ENCODE results near the gene EIF2S2. TPM values are rescaled to one million over a fixed set of nuclear protein-coding genes. Genes with fewer than 3 reads are reported as not detected.
"Not testable (repeated sequence)": the region's sequence is repeated elsewhere in the genome, so short reads cannot be mapped to it uniquely, and the experiment has no call there.

The EIF2S2 gene
- 100 to 1,000 TPM; 158 to 165 TPM for total RNA-seq

- no peaks in the 10 kb centered on the region for H3K27me3 Mint-ChIP-seq (ENCODE audit: low read depth)
- H3K27ac Mint-ChIP-seq = peak within 1 kb of the TSS; percentile 99
- no peaks in the 10 kb centered on the region for H3K9me3 Mint-ChIP-seq
- H3K36me3 Mint-ChIP-seq (ENCODE audit: insufficient read depth in 2 of 2) = peaks cover 18 to 33% of the 10 kb centered on the region in 2 donors
- ATAC-seq (replicated peaks in 1 of 2) (peak; percentile 88), DNase-seq (peak; percentile 95)
- peaks cover 45% of the 10 kb centered on the region for H3K4me1 Mint-ChIP-seq (ENCODE audit: low read depth)
- peak within 1 kb of the TSS; percentile 93 to 97 for H3K4me3 Mint-ChIP-seq
Observed at GRCh38 chr20:34111702-34112599, at the start of gene EIF2S2. EIF2S2 (minus strand) TSS chr20:34112243; CDS start chr20:34112110, 133 bp downstream.

- H3K27ac Mint-ChIP-seq = not testable (repeated sequence)
- DNase-seq = peak in 1 of 2 donors; percentile 2
Observed at GRCh38 chr20:34157697-34158096, 45.7 kb upstream of the EIF2S2 start.

GRCh38 chr20:34155836-34156235 is 43.8 kb upstream of the EIF2S2 start:
- H3K4me1 Mint-ChIP-seq (ENCODE audit: low read depth) = peaks cover 11% of the 10 kb centered on the region
- ATAC-seq (replicated peaks in 1 of 2) (no peak), DNase-seq (no peak)
- no peak overlapping the region for H3K4me3 Mint-ChIP-seq
- no peak overlapping the region for H3K27ac Mint-ChIP-seq
- no peaks in the 10 kb centered on the region for H3K9me3 Mint-ChIP-seq
- H3K36me3 Mint-ChIP-seq (ENCODE audit: insufficient read depth in 2 of 2) = no peaks in the 10 kb centered on the region
- peaks cover 16% of the 10 kb centered on the region for H3K27me3 Mint-ChIP-seq (ENCODE audit: low read depth)

More at GRCh38 chr20:34157697-34158096, 45.7 kb upstream of the EIF2S2 start:
- H3K36me3 Mint-ChIP-seq (ENCODE audit: insufficient read depth in 2 of 2); H3K4me3 Mint-ChIP-seq; H3K9me3 Mint-ChIP-seq; ATAC-seq (replicated peaks in 1 of 2): not testable (repeated sequence)
- Mint-ChIP-seq H3K27me3 (ENCODE audit: low read depth) (peaks cover 16% of the 10 kb centered on the region), H3K4me1 (ENCODE audit: low read depth) (peaks cover 11% of the 10 kb centered on the region)

GRCh38 chr20:34153169-34153568 is 41.1 kb upstream of the EIF2S2 start:
- not testable (repeated sequence) for H3K4me3 Mint-ChIP-seq; H3K9me3 Mint-ChIP-seq; H3K36me3 Mint-ChIP-seq (ENCODE audit: insufficient read depth in 2 of 2); DNase-seq; H3K27me3 Mint-ChIP-seq (ENCODE audit: low read depth); H3K27ac Mint-ChIP-seq; ATAC-seq (replicated peaks in 1 of 2)
- peaks cover 11% of the 10 kb centered on the region for H3K4me1 Mint-ChIP-seq (ENCODE audit: low read depth)

GRCh38 chr20:34152073-34152472 is 40.0 kb upstream of the EIF2S2 start:
- DNase-seq; H3K36me3 Mint-ChIP-seq (ENCODE audit: insufficient read depth in 2 of 2); H3K4me3 Mint-ChIP-seq; H3K4me1 Mint-ChIP-seq (ENCODE audit: low read depth); ATAC-seq (replicated peaks in 1 of 2); H3K27ac Mint-ChIP-seq; H3K9me3 Mint-ChIP-seq; H3K27me3 Mint-ChIP-seq (ENCODE audit: low read depth): not testable (repeated sequence)

- DNase-seq = no peak
- Mint-ChIP-seq H3K27me3 (ENCODE audit: low read depth) (peaks cover 10% of the 10 kb centered on the region), H3K4me3 (no peak overlapping the region), H3K27ac (no peak overlapping the region), H3K4me1 (ENCODE audit: low read depth) (no peaks in the 10 kb centered on the region), H3K9me3 (no peaks in the 10 kb centered on the region), H3K36me3 (ENCODE audit: insufficient read depth in 2 of 2) (no peaks in the 10 kb centered on the region)
- no peak for ATAC-seq (replicated peaks in 1 of 2)
Observed at GRCh38 chr20:34150306-34151000, 38.4 kb upstream of the EIF2S2 start.

GRCh38 chr20:34145280-34145819 is 33.3 kb upstream of the EIF2S2 start:
- H3K4me3 Mint-ChIP-seq = no peak overlapping the region
- no peaks in the 10 kb centered on the region for H3K4me1 Mint-ChIP-seq (ENCODE audit: low read depth)
- no peak overlapping the region for H3K27ac Mint-ChIP-seq
- H3K36me3 Mint-ChIP-seq (ENCODE audit: insufficient read depth in 2 of 2) = no peaks in the 10 kb centered on the region
- no peak for DNase-seq
- H3K9me3 Mint-ChIP-seq = no peaks in the 10 kb centered on the region
- no peaks in the 10 kb centered on the region for H3K27me3 Mint-ChIP-seq (ENCODE audit: low read depth)
- no peak for ATAC-seq (replicated peaks in 1 of 2)

GRCh38 chr20:34143951-34144350 is 31.9 kb upstream of the EIF2S2 start:
- Mint-ChIP-seq H3K4me1 (ENCODE audit: low read depth) (no peaks in the 10 kb centered on the region), H3K27ac (no peak overlapping the region), H3K27me3 (ENCODE audit: low read depth) (no peaks in the 10 kb centered on the region), H3K4me3 (no peak overlapping the region), H3K36me3 (ENCODE audit: insufficient read depth in 2 of 2) (no peaks in the 10 kb centered on the region), H3K9me3 (no peaks in the 10 kb centered on the region)
- DNase-seq (no peak), ATAC-seq (replicated peaks in 1 of 2) (no peak)

- ATAC-seq (replicated peaks in 1 of 2) = no peak
- H3K9me3 Mint-ChIP-seq = no peaks in the 10 kb centered on the region
Observed at GRCh38 chr20:34142121-34142520, 30.1 kb upstream of the EIF2S2 start.

GRCh38 chr20:34141293-34141692 is 29.2 kb upstream of the EIF2S2 start:
- H3K27ac Mint-ChIP-seq = no peak overlapping the region
- H3K27me3 Mint-ChIP-seq (ENCODE audit: low read depth) = no peaks in the 10 kb centered on the region
- no peak for ATAC-seq (replicated peaks in 1 of 2)
- no peaks in the 10 kb centered on the region for H3K9me3 Mint-ChIP-seq
- H3K36me3 Mint-ChIP-seq (ENCODE audit: insufficient read depth in 2 of 2) = no peaks in the 10 kb centered on the region
- no peak overlapping the region for H3K4me3 Mint-ChIP-seq
- H3K4me1 Mint-ChIP-seq (ENCODE audit: low read depth) = no peaks in the 10 kb centered on the region
- no peak for DNase-seq

More at GRCh38 chr20:34142121-34142520, 30.1 kb upstream of the EIF2S2 start:
- H3K27me3 Mint-ChIP-seq (ENCODE audit: low read depth) = no peaks in the 10 kb centered on the region
- no peak for DNase-seq
- H3K27ac Mint-ChIP-seq = no peak overlapping the region
- no peaks in the 10 kb centered on the region for H3K36me3 Mint-ChIP-seq (ENCODE audit: insufficient read depth in 2 of 2)
- H3K4me3 Mint-ChIP-seq = no peak overlapping the region
- H3K4me1 Mint-ChIP-seq (ENCODE audit: low read depth) = no peaks in the 10 kb centered on the region

GRCh38 chr20:34135525-34136275 is 23.7 kb upstream of the EIF2S2 start:
- H3K27me3 Mint-ChIP-seq (ENCODE audit: low read depth); H3K4me3 Mint-ChIP-seq: not testable (repeated sequence)

GRCh38 chr20:34133365-34133860 is 21.4 kb upstream of the EIF2S2 start:
- H3K9me3 Mint-ChIP-seq; H3K4me3 Mint-ChIP-seq; H3K27me3 Mint-ChIP-seq (ENCODE audit: low read depth); H3K4me1 Mint-ChIP-seq (ENCODE audit: low read depth); ATAC-seq (replicated peaks in 1 of 2); DNase-seq; H3K36me3 Mint-ChIP-seq (ENCODE audit: insufficient read depth in 2 of 2); H3K27ac Mint-ChIP-seq: not testable (repeated sequence)

More at GRCh38 chr20:34135525-34136275, 23.7 kb upstream of the EIF2S2 start:
- not testable (repeated sequence) for H3K9me3 Mint-ChIP-seq; H3K36me3 Mint-ChIP-seq (ENCODE audit: insufficient read depth in 2 of 2); DNase-seq; H3K4me1 Mint-ChIP-seq (ENCODE audit: low read depth); ATAC-seq (replicated peaks in 1 of 2); H3K27ac Mint-ChIP-seq

All from activated T-cell treated with anti-CD3 and anti-CD28 coated beads, Interleukin-2, amount 50 U/mL, for 72 hours (primary cell).